ENCODE data around the gene DGKG. TPM values are rescaled to one million over a fixed set of nuclear protein-coding genes. Genes with fewer than 3 reads are reported as not detected.

Gene DGKG
- total RNA-seq, 6 experiments from 2014 or later, result 1.5 to 3.6 (median 2.0) TPM

DNA sequence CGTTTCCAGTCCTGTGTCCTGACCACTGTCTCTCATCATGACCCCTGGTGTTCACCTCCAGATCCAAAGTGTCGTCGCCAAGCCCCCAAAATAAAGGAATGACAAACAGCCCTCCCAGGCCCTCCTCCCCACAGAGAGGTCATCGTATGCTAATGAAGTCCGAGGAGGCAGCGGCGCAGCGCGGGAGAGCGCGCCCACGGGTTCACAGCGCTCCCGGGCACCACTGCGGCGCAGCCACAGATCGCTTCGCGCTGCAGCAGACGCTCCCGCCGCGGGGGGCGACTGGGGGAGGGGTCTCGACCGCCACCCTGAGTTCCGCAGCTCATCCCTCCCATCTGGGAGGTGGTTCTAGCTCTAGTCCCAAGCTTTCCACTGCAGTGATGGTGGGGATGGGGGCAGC, 1.3 kb downstream of the DGKG start:
- Histone ChIP-seq H3K27me3 (peaks cover 0 to 7% of the 10 kb centered on the region in 2 donors), H3K27ac (no peak overlapping the region), H3K4me1 (peaks cover 0 to 15% (median 0%) of the 10 kb centered on the region in 4 donors), H3K4me3 (peak overlapping the region in 2 of 3 donors; percentile 22 to 50), H3K9me3 (no peaks in the 10 kb centered on the region), H3K36me3 (no peaks in the 10 kb centered on the region)
- peak in 3 of 4 donors; percentile 43 to 44 (median 44) for ATAC-seq
- DNase-seq, result peak in 1 of 3 donors; percentile 33
- no peak for TF ChIP-seq POLR2A (IDR thresholded peaks at IDR 0.05)
- TF ChIP-seq, protein P1, sequence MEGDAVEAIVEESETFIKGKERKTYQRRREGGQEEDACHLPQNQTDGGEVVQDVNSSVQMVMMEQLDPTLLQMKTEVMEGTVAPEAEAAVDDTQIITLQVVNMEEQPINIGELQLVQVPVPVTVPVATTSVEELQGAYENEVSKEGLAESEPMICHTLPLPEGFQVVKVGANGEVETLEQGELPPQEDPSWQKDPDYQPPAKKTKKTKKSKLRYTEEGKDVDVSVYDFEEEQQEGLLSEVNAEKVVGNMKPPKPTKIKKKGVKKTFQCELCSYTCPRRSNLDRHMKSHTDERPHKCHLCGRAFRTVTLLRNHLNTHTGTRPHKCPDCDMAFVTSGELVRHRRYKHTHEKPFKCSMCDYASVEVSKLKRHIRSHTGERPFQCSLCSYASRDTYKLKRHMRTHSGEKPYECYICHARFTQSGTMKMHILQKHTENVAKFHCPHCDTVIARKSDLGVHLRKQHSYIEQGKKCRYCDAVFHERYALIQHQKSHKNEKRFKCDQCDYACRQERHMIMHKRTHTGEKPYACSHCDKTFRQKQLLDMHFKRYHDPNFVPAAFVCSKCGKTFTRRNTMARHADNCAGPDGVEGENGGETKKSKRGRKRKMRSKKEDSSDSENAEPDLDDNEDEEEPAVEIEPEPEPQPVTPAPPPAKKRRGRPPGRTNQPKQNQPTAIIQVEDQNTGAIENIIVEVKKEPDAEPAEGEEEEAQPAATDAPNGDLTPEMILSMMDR (IDR thresholded peaks at IDR 0.05), result no peak
- WGBS (ENCODE audit: insufficient coverage, low coverage, low lambda C conversion rate, missing lambda C conversion rate), result 20% methylated on average over 1 of the region's 27 CpGs
- intact Hi-C loops (cut with DNase I), result no loop called here

DNA sequence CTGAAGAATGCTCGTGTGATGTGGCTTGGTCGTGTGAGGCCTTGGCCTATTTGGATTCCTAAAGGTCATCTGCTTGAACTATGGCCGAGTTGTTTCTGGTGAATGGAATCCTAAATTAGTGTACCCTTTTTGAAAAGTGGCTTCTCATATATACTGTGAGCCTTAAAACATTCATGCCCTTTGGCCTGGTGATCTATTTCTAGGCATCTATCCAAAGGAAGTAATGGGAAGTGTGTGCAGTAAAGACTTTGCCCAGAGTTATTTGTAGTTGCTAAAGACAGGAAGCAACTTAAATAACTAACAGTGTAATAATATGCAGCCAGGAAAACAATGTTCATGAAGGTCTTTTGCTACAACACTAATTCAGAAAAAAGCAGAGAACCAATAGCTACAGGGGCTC, 3.0 kb downstream of the DGKG start:
- Histone ChIP-seq H3K4me1 (peaks cover 0 to 15% (median 0%) of the 10 kb centered on the region in 4 donors), H3K9me3 (no peaks in the 10 kb centered on the region), H3K27me3 (peaks cover 0 to 7% of the 10 kb centered on the region in 2 donors), H3K27ac (no peak overlapping the region), H3K36me3 (no peaks in the 10 kb centered on the region), H3K4me3 (no peak overlapping the region)
- peak; percentile 16 to 66 (median 28) for ATAC-seq
- no peak for DNase-seq
- WGBS (ENCODE audit: insufficient coverage, low coverage, low lambda C conversion rate, missing lambda C conversion rate), result 22% methylated on average over 3 of the region's 3 CpGs
- TF ChIP-seq, protein P1 (IDR thresholded peaks at IDR 0.05), result no peak
- TF ChIP-seq POLR2A (IDR thresholded peaks at IDR 0.05), result no peak
- intact Hi-C loops (cut with DNase I), result no loop called here

DNA sequence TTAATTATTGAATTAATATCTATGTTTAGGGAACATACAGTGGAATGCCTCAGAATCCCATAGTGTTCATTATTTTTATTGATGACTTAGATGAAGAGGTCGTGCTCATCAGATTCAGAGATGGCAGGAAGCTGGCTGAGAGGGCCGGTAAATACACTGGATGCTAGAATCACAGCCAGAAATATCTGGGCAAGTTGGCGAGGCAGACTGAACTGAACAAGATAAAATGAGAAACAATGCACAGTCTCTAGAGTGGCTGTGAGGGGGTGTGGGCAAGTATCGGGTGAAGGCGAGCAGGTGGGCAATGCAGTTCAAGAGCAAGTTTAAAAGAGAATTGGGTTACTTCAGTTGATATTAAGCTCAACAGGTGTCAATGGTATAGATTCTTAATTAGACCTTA, 5.9 kb downstream of the DGKG start:
- intact Hi-C loops (cut with DNase I), result no loop called here
- Histone ChIP-seq H3K27me3 (no peaks in the 10 kb centered on the region), H3K4me1 (peaks cover 0 to 4% (median 0%) of the 10 kb centered on the region in 4 donors), H3K4me3 (no peak overlapping the region), H3K36me3 (no peaks in the 10 kb centered on the region), H3K9me3 (no peaks in the 10 kb centered on the region), H3K27ac (no peak overlapping the region)
- ATAC-seq, result no peak
- WGBS (ENCODE audit: insufficient coverage, low coverage, low lambda C conversion rate, missing lambda C conversion rate), result 77% methylated on average over 5 of the region's 5 CpGs
- TF ChIP-seq, protein P1 (IDR thresholded peaks at IDR 0.05), result no peak
- no peak for TF ChIP-seq POLR2A (IDR thresholded peaks at IDR 0.05)
- no peak for DNase-seq

DNA sequence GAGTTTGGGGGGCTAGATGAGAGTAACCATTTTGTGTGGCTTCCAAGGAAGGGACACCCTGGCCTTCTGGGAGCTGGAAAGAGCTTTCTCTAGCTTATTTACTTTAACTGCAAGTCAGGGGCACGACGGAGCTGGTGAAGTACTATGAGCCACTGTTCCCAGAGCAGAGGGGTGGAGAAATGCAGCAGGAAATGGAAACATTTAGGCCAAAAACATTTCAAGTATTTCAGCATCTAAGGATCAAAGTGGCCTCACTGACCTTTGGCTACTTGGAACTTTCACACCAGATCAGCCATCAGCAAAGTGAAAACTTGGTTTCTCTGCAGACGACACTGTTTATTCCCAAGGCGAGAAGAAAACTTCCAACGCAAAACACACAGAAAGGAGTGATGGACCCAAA, 7.9 kb downstream of the DGKG start:
- no peak for TF ChIP-seq POLR2A (IDR thresholded peaks at IDR 0.05)
- TF ChIP-seq, protein P1 (IDR thresholded peaks at IDR 0.05), result no peak
- WGBS (ENCODE audit: insufficient coverage, low coverage, low lambda C conversion rate, missing lambda C conversion rate), result 62% methylated on average over 5 of the region's 5 CpGs
- ATAC-seq (no peak), DNase-seq (no peak)
- Histone ChIP-seq H3K27me3 (no peaks in the 10 kb centered on the region), H3K4me1 (no peaks in the 10 kb centered on the region), H3K27ac (no peak overlapping the region), H3K9me3 (no peaks in the 10 kb centered on the region), H3K36me3 (no peaks in the 10 kb centered on the region), H3K4me3 (no peak overlapping the region)
- intact Hi-C loops (cut with DNase I), result no loop called here

DNA sequence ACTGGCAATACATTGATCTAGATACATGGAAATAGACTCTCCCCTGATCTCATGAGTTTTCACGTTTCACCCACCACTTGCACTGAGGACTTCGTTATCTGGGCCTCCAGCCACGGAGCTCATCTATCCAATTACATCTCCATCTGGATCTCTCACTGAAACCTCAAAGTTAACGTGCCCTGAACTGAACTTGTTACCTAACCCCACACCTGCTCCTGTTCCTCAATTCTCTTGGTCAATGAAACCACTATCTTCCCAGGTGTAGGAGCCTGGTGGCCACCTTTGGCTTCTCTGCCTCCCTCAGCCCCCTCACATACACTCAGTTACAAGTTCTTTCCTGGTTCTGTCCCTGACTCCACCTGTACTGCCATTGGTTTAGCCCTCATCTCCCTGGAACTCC, 9.7 kb downstream of the DGKG start:
- DNase-seq (no peak), ATAC-seq (no peak)
- Histone ChIP-seq H3K36me3 (no peaks in the 10 kb centered on the region), H3K9me3 (no peaks in the 10 kb centered on the region), H3K4me1 (no peaks in the 10 kb centered on the region), H3K27me3 (no peaks in the 10 kb centered on the region), H3K27ac (no peak overlapping the region), H3K4me3 (no peak overlapping the region)
- intact Hi-C loops (cut with DNase I), result no loop called here
- TF ChIP-seq POLR2A (IDR thresholded peaks at IDR 0.05), result no peak
- TF ChIP-seq, protein P1 (IDR thresholded peaks at IDR 0.05), result no peak
- 54% methylated on average over 3 of the region's 4 CpGs for WGBS (ENCODE audit: insufficient coverage, low coverage, low lambda C conversion rate, missing lambda C conversion rate)

Measured in right lobe of liver (tissue), 6 donors.